AG10803 (cell line): ENCODE measurements around the gene PIGP.
"Not testable (repeated sequence)": the region's sequence is repeated elsewhere in the genome, so short reads cannot be mapped to it uniquely, and the experiment has no call there.

Experiments used
- DNase-seq: peaks from one replicate; pipeline ENCODE4 v3.0.0; 2010; ENCODE audit warnings: low read depth
- H3K4me3 ChIP-seq: 2 replicates; pipeline ENCODE4 v1.5.1; 2011; ENCODE audit warnings: mild to moderate bottlenecking, low read length, control low read depth
- CTCF ChIP-seq: conservative IDR thresholded peaks from 2 replicates; pipeline ENCODE4 v1.5.1; 2011; ENCODE audit warnings: mild to moderate bottlenecking, low read length, control low read depth, inconsistent platforms

PIGP gene

GRCh38 chr21:37043818-37044217, 29.1 kb downstream of the PIGP start:
- H3K4me3 ChIP-seq = no peak overlapping the region
- no peak for DNase-seq
- no peak for TF ChIP-seq CTCF

GRCh38 chr21:37041706-37042271, 31.1 kb downstream of the PIGP start:
- H3K4me3 ChIP-seq = no peak overlapping the region
- DNase-seq = no peak
- TF ChIP-seq CTCF = no peak

- DNase-seq = no peak
- TF ChIP-seq CTCF = no peak
- no peak overlapping the region for H3K4me3 ChIP-seq
Measured at GRCh38 chr21:37040212-37040611, 32.7 kb downstream of the PIGP start.

- H3K4me3 ChIP-seq = no peak overlapping the region
- DNase-seq = no peak
- no peak for TF ChIP-seq CTCF
Measured at GRCh38 chr21:37039411-37040075, 33.3 kb downstream of the PIGP start.

GRCh38 chr21:37036177-37036576, 36.7 kb downstream of the PIGP start:
- TF ChIP-seq CTCF = no peak

GRCh38 chr21:37034394-37034793, 38.5 kb downstream of the PIGP start:
- DNase-seq, H3K4me3 ChIP-seq: not testable (repeated sequence)

More at GRCh38 chr21:37036177-37036576, 36.7 kb downstream of the PIGP start:
- no peak overlapping the region for H3K4me3 ChIP-seq
- DNase-seq = no peak

GRCh38 chr21:37032877-37033471, 39.9 kb downstream of the PIGP start:
- no peak for TF ChIP-seq CTCF
- H3K4me3 ChIP-seq = no peak overlapping the region
- DNase-seq = peak; percentile 51
